ENCODE data around the gene PDE8A.

DNA sequence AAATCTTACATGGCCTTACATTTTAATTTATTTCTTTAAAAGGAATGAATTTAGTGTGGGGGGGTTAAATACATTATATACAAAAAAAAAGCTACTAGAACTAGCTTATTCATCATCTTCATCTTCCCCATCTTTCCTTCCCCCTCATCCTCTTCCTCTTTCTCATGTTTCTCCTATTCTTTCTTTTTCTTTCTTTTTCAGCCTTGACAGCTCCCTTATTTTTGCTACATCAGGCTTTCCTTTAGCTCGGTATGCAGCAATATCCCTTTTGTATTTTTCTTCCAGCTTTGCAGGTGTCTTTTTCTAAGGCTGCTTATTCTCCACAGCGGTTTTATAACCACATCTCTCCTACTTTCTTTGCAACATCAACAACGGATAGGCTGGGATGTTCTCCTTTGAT, 41.3 kb upstream of the PDE8A start:
- TF ChIP-seq, protein P1, sequence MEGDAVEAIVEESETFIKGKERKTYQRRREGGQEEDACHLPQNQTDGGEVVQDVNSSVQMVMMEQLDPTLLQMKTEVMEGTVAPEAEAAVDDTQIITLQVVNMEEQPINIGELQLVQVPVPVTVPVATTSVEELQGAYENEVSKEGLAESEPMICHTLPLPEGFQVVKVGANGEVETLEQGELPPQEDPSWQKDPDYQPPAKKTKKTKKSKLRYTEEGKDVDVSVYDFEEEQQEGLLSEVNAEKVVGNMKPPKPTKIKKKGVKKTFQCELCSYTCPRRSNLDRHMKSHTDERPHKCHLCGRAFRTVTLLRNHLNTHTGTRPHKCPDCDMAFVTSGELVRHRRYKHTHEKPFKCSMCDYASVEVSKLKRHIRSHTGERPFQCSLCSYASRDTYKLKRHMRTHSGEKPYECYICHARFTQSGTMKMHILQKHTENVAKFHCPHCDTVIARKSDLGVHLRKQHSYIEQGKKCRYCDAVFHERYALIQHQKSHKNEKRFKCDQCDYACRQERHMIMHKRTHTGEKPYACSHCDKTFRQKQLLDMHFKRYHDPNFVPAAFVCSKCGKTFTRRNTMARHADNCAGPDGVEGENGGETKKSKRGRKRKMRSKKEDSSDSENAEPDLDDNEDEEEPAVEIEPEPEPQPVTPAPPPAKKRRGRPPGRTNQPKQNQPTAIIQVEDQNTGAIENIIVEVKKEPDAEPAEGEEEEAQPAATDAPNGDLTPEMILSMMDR (IDR thresholded peaks at IDR 0.05; ENCODE audit: low read depth, low read length, missing input control): no peak
- TF ChIP-seq JUND (IDR thresholded peaks at IDR 0.05) (no peak), YY1 (IDR thresholded peaks at IDR 0.05) (no peak), RXRA (IDR thresholded peaks at IDR 0.05) (no peak), SP1 (IDR thresholded peaks at IDR 0.05) (no peak), NR2F2 (IDR thresholded peaks at IDR 0.05) (no peak), RAD21 (IDR thresholded peaks at IDR 0.05) (no peak), FOXA1 (IDR thresholded peaks at IDR 0.05) (no peak), TAF1 (conservative IDR thresholded peaks at IDR 0.05) (no peak), EGR1 (IDR thresholded peaks at IDR 0.05; ENCODE audit: low read depth in 2 of 2) (no peak)
- TF ChIP-seq, protein P2, sequence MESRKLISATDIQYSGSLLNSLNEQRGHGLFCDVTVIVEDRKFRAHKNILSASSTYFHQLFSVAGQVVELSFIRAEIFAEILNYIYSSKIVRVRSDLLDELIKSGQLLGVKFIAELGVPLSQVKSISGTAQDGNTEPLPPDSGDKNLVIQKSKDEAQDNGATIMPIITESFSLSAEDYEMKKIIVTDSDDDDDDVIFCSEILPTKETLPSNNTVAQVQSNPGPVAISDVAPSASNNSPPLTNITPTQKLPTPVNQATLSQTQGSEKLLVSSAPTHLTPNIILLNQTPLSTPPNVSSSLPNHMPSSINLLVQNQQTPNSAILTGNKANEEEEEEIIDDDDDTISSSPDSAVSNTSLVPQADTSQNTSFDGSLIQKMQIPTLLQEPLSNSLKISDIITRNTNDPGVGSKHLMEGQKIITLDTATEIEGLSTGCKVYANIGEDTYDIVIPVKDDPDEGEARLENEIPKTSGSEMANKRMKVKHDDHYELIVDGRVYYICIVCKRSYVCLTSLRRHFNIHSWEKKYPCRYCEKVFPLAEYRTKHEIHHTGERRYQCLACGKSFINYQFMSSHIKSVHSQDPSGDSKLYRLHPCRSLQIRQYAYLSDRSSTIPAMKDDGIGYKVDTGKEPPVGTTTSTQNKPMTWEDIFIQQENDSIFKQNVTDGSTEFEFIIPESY (IDR thresholded peaks at IDR 0.05): no peak
- TF ChIP-seq, protein P3, sequence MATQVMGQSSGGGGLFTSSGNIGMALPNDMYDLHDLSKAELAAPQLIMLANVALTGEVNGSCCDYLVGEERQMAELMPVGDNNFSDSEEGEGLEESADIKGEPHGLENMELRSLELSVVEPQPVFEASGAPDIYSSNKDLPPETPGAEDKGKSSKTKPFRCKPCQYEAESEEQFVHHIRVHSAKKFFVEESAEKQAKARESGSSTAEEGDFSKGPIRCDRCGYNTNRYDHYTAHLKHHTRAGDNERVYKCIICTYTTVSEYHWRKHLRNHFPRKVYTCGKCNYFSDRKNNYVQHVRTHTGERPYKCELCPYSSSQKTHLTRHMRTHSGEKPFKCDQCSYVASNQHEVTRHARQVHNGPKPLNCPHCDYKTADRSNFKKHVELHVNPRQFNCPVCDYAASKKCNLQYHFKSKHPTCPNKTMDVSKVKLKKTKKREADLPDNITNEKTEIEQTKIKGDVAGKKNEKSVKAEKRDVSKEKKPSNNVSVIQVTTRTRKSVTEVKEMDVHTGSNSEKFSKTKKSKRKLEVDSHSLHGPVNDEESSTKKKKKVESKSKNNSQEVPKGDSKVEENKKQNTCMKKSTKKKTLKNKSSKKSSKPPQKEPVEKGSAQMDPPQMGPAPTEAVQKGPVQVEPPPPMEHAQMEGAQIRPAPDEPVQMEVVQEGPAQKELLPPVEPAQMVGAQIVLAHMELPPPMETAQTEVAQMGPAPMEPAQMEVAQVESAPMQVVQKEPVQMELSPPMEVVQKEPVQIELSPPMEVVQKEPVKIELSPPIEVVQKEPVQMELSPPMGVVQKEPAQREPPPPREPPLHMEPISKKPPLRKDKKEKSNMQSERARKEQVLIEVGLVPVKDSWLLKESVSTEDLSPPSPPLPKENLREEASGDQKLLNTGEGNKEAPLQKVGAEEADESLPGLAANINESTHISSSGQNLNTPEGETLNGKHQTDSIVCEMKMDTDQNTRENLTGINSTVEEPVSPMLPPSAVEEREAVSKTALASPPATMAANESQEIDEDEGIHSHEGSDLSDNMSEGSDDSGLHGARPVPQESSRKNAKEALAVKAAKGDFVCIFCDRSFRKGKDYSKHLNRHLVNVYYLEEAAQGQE (IDR thresholded peaks at IDR 0.05): no peak
- TF ChIP-seq, protein P4, sequence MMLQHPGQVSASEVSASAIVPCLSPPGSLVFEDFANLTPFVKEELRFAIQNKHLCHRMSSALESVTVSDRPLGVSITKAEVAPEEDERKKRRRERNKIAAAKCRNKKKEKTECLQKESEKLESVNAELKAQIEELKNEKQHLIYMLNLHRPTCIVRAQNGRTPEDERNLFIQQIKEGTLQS (IDR thresholded peaks at IDR 0.05): no peak
- TF ChIP-seq, protein P5, sequence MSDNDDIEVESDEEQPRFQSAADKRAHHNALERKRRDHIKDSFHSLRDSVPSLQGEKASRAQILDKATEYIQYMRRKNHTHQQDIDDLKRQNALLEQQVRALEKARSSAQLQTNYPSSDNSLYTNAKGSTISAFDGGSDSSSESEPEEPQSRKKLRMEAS (IDR thresholded peaks at IDR 0.05): no peak
